WTC11 (cell line): ENCODE data around the gene MAGEF1.

Experiments
- CBFB ChIP-seq: sonication (generic); formaldehyde crosslinking; IDR thresholded peaks from 2 replicates; pipeline ENCODE4 v1.8.1; 2022; ENCODE audit warnings: mild to moderate bottlenecking, low read depth, missing genetic modification reagents
- CREB1 ChIP-seq: sonication (generic); formaldehyde crosslinking; IDR thresholded peaks from 2 replicates; pipeline ENCODE4 v1.8.0; 2023; ENCODE audit warnings: mild to moderate bottlenecking, missing genetic modification reagents
- CTCF ChIP-seq: fragments of 200-600 bp; IDR thresholded peaks from 2 replicates; pipeline ENCODE4 v1.8.0; 2022; ENCODE audit warnings: antibody characterized with exemption
- FOXP1 ChIP-seq: sonication (generic); formaldehyde crosslinking; IDR thresholded peaks from 2 replicates; pipeline ENCODE4 v1.8.0; 2022; ENCODE audit warnings: missing genetic modification reagents, mild to moderate bottlenecking, moderate library complexity, borderline replicate concordance
- HMGA2 ChIP-seq: fragments of 250-450 bp; sonication (Bioruptor Pico); IDR thresholded peaks from 2 replicates; pipeline ENCODE4 v1.4.0; 2021; ENCODE audit warnings: mild to moderate bottlenecking, moderate library complexity
- MAX ChIP-seq: sonication (generic); formaldehyde crosslinking; IDR thresholded peaks from 2 replicates; pipeline ENCODE4 v1.8.0; 2022; ENCODE audit warnings: mild to moderate bottlenecking, missing genetic modification reagents
- NR3C1 ChIP-seq: sonication (generic); formaldehyde crosslinking; conservative IDR thresholded peaks from 2 replicates; pipeline ENCODE4 v1.8.1; 2023; ENCODE audit warnings: low read depth, mild to moderate bottlenecking, missing genetic modification reagents
- STAT6 ChIP-seq: sonication (generic); formaldehyde crosslinking; conservative IDR thresholded peaks from 2 replicates; pipeline ENCODE4 v1.8.1; 2023; ENCODE audit warnings: mild to moderate bottlenecking, low read depth, missing genetic modification reagents, moderate library complexity
- ZBTB21 ChIP-seq: sonication (generic); formaldehyde crosslinking; IDR thresholded peaks from 2 replicates; pipeline ENCODE4 v1.8.1; 2023; ENCODE audit warnings: mild to moderate bottlenecking, missing genetic modification reagents, borderline replicate concordance

DNA sequence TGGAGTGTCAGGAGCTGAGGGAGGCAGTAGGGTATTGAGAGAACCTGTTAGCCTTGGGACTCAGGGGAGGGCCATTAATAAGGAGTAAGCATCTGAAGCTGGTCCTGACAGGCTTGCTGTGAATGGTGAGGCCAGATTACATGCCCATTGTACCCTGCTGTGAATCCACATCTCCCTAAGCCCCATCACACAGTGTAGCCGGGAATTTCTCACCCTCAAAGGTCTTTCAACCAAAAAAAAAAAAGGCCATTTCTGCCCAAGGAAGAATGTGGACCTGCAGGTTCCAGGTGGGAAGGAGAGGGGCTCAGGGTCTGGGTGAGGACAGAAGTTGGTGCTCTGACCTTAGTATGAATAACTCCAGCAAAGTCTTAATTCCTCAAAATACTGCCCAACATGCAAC, 37.2 kb downstream of the MAGEF1 start:
- TF ChIP-seq HMGA2 (CRISPR knock-in tag) (no peak), CREB1 (CRISPR knock-in tag) (no peak), CTCF (no peak), NR3C1 (CRISPR knock-in tag) (no peak), MAX (CRISPR knock-in tag) (no peak), CBFB (CRISPR knock-in tag) (no peak), ZBTB21 (no peak), STAT6 (CRISPR knock-in tag) (no peak), FOXP1 (CRISPR knock-in tag) (no peak)
